Left forelimb (tissue), 1 donor: ENCODE data around the gene ITGAD.
"Not testable (repeated sequence)": the region's sequence is repeated elsewhere in the genome, so short reads cannot be mapped to it uniquely, and the experiment has no call there.

ENCODE experiments used
- DNase-seq: peaks from one replicate; pipeline ENCODE4 v3.0.0-alpha.2; 2018; ENCODE audit warnings: low spot score

Gene ITGAD

DNA sequence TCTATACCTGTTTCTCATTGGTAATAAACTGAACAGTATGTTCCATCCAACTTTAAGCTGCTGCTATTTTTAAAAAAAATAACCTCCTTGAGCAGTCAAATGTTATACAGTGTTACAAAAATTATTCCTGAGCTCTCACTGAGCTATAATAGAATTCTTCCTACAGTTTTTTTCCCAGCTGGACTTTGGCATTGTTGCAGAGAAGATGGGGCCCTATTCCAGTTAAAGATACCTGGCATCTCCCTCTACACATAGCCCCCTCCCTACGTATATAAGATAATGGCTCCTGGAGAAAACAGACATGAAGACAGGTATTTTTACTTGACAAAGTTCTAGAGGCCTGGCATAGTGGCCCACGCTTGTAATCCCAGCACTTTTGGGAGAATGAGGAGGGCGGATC is 36.7 kb downstream of the ITGAD start:
- DNase-seq: no peak

DNA sequence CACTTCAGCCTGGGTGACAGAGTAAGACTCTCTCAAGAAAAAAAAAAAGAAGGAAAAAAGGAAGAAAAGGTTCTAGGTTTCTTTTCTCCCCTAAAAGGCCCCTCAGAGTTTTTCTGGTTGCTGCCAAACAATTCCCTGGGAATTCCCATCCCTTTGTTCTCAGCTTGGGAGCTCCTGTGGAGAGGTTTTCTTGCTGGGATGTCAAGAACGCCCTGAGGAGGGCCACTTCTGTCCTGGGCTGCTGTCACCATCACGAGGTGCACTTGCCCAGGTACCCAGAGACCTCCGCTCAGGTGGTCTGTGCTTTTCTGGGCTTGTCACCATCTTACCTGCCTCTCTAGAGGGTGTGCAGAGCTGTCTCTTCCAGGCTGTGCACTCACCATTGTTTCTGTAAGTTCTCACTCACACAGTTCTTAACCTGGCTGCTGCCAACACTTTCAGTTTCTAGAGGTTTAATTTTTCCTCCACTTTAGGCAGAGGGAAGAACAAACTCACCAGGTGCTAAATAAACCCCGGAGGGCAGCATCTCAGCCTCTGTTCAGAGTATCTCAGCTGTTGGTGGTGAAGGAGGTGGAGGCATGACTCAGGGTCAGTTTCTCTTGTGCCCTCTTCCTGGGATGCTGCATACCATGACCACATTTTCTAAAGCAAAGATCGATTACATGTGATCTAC is 37.4 kb downstream of the ITGAD start:
- DNase-seq: peak; percentile 37

DNA sequence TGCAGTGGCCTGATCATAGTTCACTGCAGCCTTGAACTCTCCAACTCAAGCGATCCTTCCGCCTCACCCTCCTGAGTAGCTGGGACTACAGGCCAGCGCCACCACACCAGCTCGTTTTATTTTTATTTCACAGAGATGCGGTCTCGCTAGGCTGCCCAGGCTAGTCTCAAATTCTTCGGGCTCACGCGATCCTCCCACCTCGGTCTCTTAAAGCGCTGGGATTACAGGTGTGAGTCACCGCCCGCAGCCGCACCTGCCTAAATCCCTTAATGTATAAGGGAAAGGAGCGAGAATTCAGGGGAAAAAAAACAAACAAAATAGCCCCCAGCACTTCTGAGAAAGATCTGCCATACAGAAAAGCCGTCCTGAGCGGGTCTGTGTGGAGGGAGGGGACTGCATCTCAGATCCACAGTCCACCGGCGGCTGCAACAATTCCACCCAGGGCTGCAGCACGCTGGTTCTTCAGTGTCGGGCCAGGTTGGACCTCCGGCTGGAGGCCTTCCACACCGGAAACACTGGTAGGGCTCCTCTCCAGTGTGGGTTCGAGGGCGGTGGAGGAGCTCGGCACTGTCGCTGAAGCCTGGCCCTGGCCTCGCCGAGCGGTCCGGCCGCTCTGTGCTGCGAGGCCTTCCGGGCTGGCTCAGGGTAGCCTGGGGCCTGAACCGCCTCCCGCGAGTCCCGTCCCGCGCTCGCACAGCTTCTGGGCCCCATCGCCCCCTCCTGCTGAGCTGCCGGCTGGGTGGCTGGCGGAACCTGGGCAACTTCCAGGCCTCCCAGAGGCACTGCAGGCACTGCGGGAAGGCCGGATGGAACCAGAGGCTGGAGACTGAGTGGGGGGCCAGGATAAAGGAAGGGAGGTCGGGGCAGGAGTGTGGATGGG is 42.4 kb downstream of the ITGAD start:
- DNase-seq: peak; percentile 47

DNA sequence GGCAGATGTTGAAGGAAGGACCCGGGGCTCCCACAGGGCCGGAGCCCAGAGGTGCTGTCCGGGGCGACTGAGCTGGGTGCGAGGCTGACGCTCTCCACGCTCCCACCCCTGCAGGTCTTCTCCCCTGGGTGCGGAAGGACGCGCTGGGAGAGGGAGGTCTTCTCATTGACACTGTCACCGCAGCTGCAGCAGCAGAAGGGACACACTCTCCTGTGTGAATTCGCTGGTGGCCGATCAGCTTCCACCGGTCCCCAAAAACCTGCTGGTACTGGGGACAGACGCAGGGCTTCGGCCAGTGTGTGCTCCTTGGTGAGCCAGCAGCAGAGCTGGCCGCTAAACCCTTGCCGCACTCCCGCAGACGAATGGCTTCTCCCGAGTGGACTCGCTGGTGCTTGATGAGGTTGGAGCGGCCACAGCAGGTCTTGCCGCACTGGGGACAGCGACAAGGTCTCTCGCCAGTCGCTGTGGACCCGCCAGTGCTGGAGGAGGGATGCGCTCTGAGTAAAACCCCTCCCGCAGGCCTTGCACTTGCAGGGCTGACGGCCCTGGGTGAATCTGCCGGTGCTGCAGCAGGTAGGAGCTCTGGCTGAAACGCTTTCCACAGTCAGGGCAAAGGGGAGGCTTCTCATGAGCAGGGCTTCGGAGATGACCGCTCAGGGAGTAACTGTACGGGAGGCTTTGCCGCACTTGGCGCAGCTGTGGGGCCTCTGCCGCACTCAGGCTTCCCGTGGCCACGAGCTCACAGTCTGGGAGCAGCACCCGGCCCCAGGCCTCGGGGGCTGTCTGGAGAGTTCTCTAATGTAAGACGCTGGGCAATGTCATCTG is 43.3 kb downstream of the ITGAD start:
- DNase-seq: peak; percentile 58

DNA sequence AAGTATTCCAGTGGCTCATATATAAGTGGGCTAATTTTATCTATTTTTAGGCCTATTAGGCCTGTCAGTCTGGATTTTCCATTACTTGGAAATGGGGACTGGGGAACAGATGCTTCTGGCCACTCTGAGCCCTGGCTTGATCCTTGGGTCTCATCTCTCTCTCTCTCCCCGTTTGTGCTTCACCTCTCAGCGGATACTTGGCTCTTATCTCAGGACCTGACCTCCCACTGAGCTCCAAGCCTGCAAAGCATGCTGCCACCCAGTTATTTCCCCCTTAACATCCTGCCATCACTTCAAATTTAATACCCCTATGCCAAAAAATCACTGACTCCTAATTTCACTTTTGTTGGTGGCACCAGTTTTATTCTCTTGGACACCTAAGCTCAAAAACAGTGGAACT is 45.3 kb downstream of the ITGAD start:
- peak; percentile 5 for DNase-seq

DNA sequence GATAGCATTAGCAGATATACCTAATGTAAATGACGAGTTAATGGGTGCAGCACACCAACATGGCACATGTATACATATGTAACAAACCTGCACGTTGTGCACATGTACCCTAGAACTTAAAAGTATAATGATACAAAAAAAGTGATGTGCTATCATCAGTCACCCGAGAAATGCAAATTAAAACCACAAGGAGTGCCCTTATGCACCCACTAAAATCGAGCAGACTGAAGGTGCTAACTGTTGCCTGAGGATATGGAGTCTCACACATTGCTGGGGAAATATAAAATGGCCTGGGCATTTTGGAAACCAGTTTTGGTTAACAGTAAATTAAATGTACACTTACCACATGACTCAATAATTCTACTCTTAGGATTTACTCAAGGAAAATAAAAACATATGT is 45.9 kb downstream of the ITGAD start:
- not testable (repeated sequence) for DNase-seq

DNA sequence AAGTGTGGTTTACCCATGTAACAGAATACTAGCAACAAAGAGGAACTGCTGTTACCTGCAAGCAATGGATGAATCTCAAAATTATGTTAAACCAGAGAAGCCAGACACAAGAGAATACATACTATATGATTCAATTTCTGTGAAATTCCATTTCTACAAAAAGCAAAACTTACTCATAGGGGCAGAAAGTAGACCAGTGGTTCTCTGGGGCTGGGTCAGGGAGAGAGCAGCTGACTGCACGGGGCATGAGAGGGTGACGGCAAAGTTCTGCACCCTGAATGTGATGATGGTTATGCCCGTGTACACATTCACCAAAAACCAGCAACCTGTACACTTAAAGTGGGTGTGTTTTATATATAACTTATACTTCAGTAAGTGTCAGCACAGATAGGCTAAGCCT is 46.4 kb downstream of the ITGAD start:
- DNase-seq: peak; percentile 3

DNA sequence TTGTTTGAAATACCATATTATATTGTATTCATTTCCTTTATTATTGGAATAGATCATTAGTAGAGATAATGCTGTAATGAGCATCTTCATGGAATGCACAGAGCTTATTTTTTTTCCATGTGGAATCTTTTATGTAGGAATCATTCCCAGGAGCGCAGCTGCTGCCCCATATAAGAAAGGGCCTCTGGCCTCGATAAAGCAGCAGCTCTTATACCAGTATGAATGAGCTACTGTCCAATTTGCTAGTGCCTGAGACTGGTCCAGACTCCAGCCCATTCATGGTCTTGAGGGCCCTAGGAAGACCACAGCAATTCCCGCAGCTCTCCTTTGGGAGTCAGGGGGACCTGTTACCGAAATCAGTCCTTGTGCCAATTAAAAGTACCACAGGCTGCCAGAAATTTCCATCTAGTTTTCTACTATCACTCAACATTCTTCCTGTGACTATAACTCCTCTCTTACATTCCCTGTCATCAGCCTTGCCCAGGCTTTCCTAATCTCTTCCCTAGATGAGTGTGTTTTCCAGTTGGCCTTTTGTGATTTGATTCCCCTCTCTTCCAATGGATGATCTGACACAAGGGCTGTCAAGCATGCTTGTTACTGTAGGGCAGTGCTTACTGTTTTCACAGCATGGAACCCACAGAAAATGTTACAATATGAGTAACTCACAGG is 47.5 kb downstream of the ITGAD start:
- peak; percentile 41 for DNase-seq

DNA sequence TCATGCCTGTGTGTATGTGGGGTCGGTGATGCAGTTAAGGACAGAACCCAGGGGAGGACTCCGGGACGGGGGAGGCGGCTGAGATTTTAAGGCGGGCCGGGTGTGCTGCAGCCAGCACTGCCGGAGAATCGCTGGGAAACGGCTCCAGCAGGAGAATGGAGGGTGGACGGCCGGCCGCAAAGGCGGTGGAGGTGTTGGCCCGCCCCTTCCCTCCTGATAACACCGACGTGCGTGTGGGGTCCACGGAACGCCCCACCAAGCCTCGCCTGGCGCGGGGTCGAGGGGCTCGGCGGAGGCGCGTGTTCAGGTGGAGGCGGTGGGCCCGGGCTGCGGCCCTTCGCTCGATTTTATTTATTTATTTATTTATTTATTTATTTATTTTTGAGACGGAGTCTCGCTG is 48.8 kb downstream of the ITGAD start:
- no peak for DNase-seq

DNA sequence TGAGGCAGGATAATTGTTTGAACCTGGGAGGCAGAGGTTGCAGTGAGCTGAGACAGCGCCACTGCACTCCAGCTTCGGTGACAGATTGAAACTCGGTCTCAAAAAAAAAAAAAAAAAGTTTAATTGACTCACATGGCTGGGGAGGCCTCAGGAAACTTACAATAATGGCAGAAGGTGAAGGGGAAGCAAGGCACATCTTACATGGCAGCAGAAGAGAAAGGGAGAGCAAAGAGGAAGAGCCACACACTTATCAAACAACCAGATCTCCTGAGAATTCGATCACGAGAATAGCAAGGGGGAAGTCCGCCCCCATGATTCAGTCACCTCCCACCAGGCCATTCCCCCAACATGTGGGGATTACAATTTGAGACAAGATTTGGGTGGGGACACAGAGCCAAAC is 52.8 kb downstream of the ITGAD start:
- DNase-seq: not testable (repeated sequence)

DNA sequence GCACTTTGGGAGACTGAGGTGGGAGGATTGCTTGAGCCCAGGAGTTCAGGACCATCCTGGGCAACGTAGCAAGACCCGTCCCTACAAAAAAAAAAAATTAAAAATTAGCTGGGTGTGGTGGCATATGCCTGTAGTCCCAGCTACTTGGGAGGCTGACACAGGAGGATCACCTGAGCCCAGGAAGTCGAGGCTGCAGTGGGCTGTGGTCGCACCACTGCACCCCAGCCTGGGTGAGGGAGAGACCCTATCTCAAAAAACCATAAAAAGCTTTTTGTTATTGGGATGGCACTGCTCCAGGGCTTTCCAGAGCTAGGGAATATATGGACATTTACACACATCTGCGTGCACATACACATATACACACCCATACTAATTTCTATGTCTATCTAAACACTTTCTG is 58.1 kb downstream of the ITGAD start:
- DNase-seq: no peak

DNA sequence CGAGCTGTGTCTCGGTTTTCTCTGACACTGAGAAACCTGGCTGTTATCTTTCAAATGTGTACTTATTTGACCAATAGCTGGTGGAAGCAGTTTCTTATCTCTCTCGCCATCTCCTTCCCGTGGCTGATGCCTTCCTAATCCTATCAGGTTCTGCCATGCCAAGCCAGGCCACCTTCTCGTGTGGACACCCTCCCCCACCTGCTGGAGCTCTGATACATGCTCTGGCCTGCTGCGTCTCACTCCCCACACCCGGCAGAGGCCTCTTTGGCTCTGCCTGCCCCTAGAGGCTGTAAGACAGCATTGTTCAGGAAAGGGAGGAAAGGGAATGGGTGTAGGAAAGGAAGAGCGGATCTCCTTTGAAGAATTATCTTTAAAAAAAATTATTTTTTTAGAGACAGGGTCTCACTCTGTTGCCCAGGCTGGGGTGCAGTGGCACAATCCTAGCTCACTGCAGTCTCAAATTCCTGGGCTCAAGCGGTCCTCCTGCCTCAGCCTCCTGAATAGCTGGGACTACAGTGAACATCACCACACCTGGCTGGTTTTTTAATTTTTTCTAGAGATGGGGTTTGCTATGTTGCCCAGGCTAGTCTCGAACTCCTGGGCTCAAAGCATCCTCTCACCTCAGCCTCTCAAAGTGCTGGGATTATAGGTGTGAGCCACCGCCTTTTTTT is 58.7 kb downstream of the ITGAD start:
- DNase-seq: no peak

DNA sequence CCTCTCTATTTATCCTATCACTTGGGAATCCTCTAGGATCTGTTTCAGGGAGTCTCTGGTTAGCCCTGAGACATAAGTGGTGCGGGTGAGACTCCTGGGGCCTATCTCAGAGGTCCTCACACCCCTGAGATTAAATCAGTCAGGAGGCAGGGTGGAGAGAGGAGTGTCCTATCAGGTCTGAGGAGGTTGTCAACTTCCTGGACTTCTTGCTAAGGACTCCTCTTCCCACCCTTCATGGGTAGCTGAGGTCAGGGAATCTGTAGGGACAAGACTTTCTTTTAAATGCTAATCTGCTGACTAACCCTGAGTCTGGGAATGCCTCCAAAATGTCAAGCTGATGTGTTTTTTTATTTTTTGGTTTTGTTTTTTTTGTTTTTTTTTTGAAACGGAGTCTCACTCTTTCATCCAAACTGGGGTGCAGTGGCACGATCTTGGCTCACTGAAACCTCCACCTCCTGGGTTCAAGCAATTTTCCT is 59.5 kb downstream of the ITGAD start:
- no peak for DNase-seq

DNA sequence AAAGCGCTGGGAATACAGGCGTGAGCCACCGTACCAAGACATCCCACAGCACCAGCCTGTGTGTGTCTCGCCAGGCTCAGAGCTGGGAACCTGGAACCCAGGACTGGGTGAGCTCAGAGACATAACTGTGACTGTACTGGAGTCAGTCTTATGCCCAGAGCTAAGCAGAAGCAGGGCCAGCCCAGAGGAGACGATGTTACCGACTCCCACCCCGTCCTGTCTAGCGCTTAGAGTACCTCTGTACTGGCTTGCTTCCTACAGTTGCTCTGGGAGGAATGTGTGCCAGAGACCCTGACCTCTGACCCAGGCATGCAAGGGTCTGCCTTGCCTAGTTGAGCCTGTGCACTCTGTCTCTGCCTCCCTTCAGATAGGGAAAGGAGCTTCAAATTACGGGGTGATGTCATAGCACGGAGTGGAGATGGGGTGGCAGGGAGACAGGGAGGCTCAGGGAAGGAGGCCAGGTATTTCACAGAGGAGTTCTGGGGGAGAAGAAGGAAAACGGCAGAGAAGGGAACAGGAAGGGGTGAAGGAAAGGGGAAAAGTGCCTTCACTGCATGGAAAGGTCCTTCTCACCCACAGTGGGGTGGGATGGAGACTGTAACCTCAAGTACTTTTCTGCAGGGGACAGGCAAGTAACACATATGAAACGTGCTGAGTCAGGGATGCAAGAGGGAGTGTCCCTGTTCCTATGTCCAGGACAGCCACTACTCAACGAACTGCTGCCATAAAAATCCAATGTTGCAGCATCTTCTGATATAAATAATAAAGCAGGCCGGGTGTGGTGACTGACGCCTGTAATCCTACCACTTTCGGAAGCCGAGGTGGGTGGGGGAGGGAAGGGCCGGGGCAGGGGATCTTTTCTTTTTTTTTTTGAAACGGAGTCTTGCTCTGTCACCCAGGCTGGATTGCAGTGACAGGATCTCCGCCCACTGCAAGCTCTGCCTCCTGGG is 60.4 kb downstream of the ITGAD start:
- no peak for DNase-seq

DNA sequence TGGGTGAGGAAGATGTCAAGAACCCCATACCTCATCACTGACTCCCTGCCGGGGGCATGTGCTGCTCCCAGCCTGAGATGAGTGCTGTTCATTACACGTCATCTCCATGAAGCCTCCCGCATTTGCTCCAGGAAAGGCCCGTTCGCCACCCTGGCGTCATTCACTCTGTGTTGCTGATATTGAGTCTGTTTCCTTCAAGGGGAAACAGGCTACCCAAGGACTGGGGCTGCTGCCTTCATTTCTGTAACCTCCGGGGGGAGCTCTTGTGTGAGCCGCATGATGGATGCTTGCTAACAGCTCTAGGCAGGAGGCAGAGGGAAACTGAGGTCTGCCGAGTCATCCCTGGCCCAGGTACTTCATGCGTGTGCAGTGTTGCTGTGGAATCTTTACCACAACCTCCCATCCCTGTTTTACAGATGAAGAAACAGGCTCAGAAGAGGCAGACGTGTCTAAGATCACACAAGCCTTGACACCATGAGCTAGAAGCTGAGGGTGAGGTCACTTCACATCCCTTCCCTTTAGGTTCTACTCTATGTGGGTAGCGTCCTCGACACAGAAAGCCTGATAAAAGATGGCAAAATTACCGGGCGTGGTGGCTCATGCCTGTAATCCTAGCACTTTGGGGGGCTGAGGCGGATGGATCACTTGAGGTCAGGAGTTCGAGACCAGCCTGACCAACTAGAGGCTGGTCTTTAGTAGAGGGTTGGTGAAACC is 62.6 kb downstream of the ITGAD start:
- DNase-seq: no peak

DNA sequence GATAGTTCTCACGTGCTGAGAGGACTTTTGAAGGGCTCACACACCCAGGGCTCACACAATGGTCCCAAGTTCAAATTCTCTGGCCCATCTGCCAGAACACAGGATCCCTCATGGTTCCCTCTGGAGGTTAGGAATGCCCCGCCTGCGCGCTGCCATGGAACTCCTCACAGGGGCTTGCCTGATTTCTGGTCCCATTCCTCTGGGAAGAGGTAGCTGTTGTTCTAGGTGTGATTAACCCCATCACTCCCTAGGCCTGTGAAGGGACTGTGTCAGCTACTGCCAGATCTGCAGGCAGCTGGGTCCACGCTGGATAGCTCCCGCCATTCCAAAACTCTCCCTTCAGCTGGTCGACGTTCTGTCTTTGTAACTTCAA is 63.8 kb downstream of the ITGAD start:
- no peak for DNase-seq

DNA sequence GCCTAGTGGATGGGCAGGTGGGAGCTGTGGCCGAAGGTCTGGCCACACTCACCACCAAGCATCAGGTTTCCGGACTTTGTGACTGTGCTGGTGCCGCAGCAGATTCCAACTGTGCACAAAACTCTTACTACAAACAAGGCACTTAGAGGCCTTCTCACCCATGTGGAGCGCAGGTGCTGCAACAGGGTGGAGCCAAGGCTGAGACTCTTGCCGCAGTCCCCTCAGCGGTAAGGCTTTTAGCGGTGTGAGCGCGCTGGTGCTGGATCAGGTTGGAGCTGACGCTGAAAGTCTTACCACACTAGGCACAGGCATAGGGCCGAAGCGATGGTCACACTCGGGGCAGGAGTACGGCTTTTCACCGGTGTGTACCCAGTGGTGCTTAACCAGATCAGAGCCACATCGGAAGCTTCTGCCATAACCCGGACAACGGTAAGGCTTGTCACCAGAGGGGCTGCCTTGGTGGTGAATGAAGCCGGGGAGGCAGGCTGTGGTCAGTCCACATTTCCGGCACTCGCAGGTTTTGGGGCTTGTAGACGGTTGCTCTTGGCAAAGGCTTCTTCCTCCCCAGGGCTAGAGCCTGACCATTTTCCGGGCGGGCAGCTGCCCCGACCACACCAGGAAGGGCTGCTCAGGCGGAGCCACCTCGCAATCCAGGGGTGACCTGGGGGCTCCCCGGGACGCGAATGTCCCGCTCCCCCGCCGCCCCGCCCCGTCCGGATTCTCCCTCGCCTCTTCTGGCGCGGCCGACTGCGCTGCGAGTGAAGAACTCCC is 65.1 kb downstream of the ITGAD start:
- peak; percentile 74 for DNase-seq

DNA sequence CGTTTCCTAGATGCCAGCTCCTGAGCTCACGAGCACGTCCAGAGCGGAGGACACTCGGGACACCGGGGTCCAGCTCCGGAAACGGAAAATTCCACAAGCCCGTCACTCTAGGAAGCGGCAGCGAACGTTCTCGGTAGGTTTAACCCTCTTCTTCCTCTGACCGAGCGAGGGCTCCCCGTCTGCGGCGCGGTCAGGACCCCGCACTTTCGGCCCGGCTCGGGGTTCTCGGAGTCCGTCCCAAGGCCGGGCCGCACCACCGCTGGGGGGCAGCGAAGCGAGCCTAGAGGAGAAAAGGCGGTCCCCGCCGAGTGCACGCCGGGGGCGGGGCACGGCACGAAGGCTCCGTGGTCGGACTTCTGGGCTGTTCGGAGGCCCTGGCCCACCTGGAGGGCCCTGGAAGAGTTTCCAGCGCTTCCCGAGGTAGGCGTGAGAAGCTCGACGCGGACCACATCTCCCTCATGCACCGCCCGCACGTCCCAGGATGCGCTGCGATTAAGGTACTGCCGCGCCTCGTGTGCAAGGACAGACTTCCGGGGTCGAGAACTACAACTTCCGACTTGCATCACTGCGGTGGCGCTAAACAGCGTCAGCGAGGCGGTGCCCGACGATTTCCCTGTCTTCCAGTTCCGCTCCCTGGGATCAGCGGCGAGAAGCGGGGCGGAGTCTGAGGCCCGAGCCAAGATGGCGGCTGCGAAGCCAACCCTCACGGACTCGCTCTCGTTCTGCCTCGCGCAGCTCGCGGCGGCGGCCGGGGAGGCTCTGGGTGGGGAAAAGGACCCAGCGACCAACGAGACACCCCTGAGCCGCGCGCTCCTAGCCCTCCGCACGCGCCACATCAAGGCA is 65.9 kb downstream of the ITGAD start, which contains the start of gene ARMC5:
ARMC5 (plus strand) TSS at position 658 of the 843 bp plus-strand sequence; CDS start at position 682, 24 bp downstream.
- DNase-seq: peak; percentile 97
